H9 (cell line): ENCODE data around the gene POLG2. TPM values are rescaled to one million over a fixed set of nuclear protein-coding genes. Genes with fewer than 3 reads are reported as not detected.
A peak's percentile ranks its signal among the peaks of the same experiment; 100 is the strongest.

Source experiments
- DNase-seq: peaks from one replicate; pipeline ENCODE4 v3.0.0-alpha.2; 2017
- H2AFZ ChIP-seq: one replicate; pipeline ENCODE4 v1.6.1; 2013; ENCODE audit warnings: mild to moderate bottlenecking, low read length, control low read depth, moderate library complexity
- H2AK5ac ChIP-seq: 2 replicates; pipeline ENCODE4 v1.6.1; 2013; ENCODE audit warnings: low read length, control low read depth, mixed read lengths; ENCODE audit not compliant: insufficient read length
- H2BK120ac ChIP-seq: one replicate; pipeline ENCODE4 v1.6.1; 2013; ENCODE audit warnings: low read depth, mild to moderate bottlenecking, low read length, control low read depth, inconsistent platforms; ENCODE audit not compliant: poor library complexity, severe bottlenecking
- H2BK12ac ChIP-seq: 2 replicates; pipeline ENCODE4 v1.6.1; 2013; ENCODE audit warnings: low read length, control low read depth, mixed read lengths, low read depth; ENCODE audit not compliant: insufficient read length
- H2BK15ac ChIP-seq: 2 replicates; pipeline ENCODE4 v1.6.1; 2013; ENCODE audit warnings: low read depth, low read length, control low read depth
- H2BK20ac ChIP-seq: one replicate; pipeline ENCODE4 v1.6.1; 2013; ENCODE audit warnings: low read depth, mild to moderate bottlenecking, low read length, control low read depth, inconsistent platforms; ENCODE audit not compliant: poor library complexity, severe bottlenecking
- H2BK5ac ChIP-seq: 2 replicates; pipeline ENCODE4 v1.6.1; 2013; ENCODE audit warnings: low read length, control low read depth, mixed read lengths; ENCODE audit not compliant: insufficient read length
- H3K14ac ChIP-seq: 2 replicates; pipeline ENCODE4 v1.6.1; 2013; ENCODE audit warnings: low read length, control low read depth; ENCODE audit not compliant: insufficient read depth
- H3K18ac ChIP-seq: 2 replicates; pipeline ENCODE4 v1.6.1; 2013; ENCODE audit warnings: low read depth, mild to moderate bottlenecking, mixed read lengths, low read length, control low read depth; ENCODE audit not compliant: insufficient read length
- H3K23ac ChIP-seq: 2 replicates; pipeline ENCODE4 v1.6.1; 2013; ENCODE audit warnings: low read length, control low read depth, mixed read lengths, low read depth; ENCODE audit not compliant: insufficient read length
- H3K23me2 ChIP-seq: 2 replicates; pipeline ENCODE4 v1.6.1; 2013; ENCODE audit warnings: low read depth, mild to moderate bottlenecking, mixed read lengths, low read length, control low read depth; ENCODE audit not compliant: insufficient read length, poor library complexity, severe bottlenecking
- H3K27ac ChIP-seq: 2 replicates; pipeline ENCODE4 v1.5.1; 2013; ENCODE audit warnings: low read length, control low read depth, mixed read lengths, low read depth; ENCODE audit not compliant: insufficient read length
- H3K27me3 ChIP-seq: 2 replicates; pipeline ENCODE4 v1.6.1; 2013; ENCODE audit warnings: low read length, control low read depth, inconsistent platforms; ENCODE audit not compliant: insufficient read depth
- H3K4ac ChIP-seq: 2 replicates; pipeline ENCODE4 v1.6.1; 2013; ENCODE audit warnings: low read depth, mild to moderate bottlenecking, control low read depth, inconsistent platforms, low read length, moderate library complexity
- H3K4me1 ChIP-seq: 2 replicates; pipeline ENCODE4 v1.6.1; 2013; ENCODE audit warnings: low read length, control low read depth, inconsistent platforms; ENCODE audit not compliant: insufficient read depth
- H3K4me2 ChIP-seq: 2 replicates; pipeline ENCODE4 v1.6.1; 2013; ENCODE audit warnings: low read length, control low read depth, mixed read lengths; ENCODE audit not compliant: insufficient read length, insufficient read depth
- H3K56ac ChIP-seq: 2 replicates; pipeline ENCODE4 v1.6.1; 2013; ENCODE audit warnings: low read depth, mild to moderate bottlenecking, mixed read lengths, low read length, control low read depth; ENCODE audit not compliant: insufficient read length
- H3K79me1 ChIP-seq: 2 replicates; pipeline ENCODE4 v1.6.1; 2013; ENCODE audit warnings: low read depth, mild to moderate bottlenecking, moderate library complexity, low read length, control low read depth, inconsistent platforms; ENCODE audit not compliant: insufficient read depth, poor library complexity, severe bottlenecking
- H3K79me2 ChIP-seq: 2 replicates; pipeline ENCODE4 v1.6.1; 2013; ENCODE audit warnings: low read length, control low read depth, inconsistent platforms; ENCODE audit not compliant: insufficient read depth
- H3K9ac ChIP-seq: 2 replicates; pipeline ENCODE4 v1.6.1; 2013; ENCODE audit warnings: low read length, control low read depth, mixed read lengths; ENCODE audit not compliant: insufficient read length; ENCODE audit errors: extremely low read depth
- H3K9me3 ChIP-seq: one replicate; pipeline ENCODE4 v1.6.1; 2013; ENCODE audit warnings: low read depth, low read length, inconsistent platforms; ENCODE audit not compliant: control insufficient read depth
- H3T11ph ChIP-seq: one replicate; pipeline ENCODE4 v1.6.1; 2013; ENCODE audit warnings: mild to moderate bottlenecking, low read length, control low read depth, inconsistent platforms
- H4K20me1 ChIP-seq: one replicate; pipeline ENCODE4 v1.6.1; 2013; ENCODE audit not compliant: control insufficient read depth, insufficient read length, insufficient read depth
- H4K5ac ChIP-seq: 2 replicates; pipeline ENCODE4 v1.6.1; 2013; ENCODE audit warnings: low read depth, mild to moderate bottlenecking, mixed read lengths, low read length, control low read depth; ENCODE audit not compliant: insufficient read length
- H4K8ac ChIP-seq: replicated peaks from 2 replicates; pipeline ENCODE4 v1.6.1; 2013; ENCODE audit warnings: low read length, control low read depth, mixed read lengths, low read depth; ENCODE audit not compliant: insufficient read length
- H4K91ac ChIP-seq: 2 replicates; pipeline ENCODE4 v1.6.1; 2013; ENCODE audit warnings: low read depth, mild to moderate bottlenecking, moderate library complexity, mixed read lengths, low read length, control low read depth; ENCODE audit not compliant: insufficient read length
- H3K27ac Mint-ChIP-seq, 3 experiments: 2 replicates in 2 of 3; 3 replicates in 1 of 3; pipeline ENCODE4 v1.8.0; 2020 to 2021; ENCODE audit warnings: mixed read lengths in 3 of 3, mild to moderate bottlenecking in 1 of 3, moderate library complexity in 1 of 3
- H3K27me3 Mint-ChIP-seq: 2 replicates; pipeline ENCODE4 v1.8.0; 2021; ENCODE audit warnings: low read depth, mild to moderate bottlenecking, moderate library complexity, mixed read lengths
- H3K36me3 Mint-ChIP-seq, 3 experiments: 2 replicates in 2 of 3; 3 replicates in 1 of 3; pipeline ENCODE4 v1.8.0; 2020 to 2021; ENCODE audit warnings: low read depth in 3 of 3, mixed read lengths in 3 of 3; ENCODE audit not compliant: insufficient read depth in 1 of 3
- H3K4me1 Mint-ChIP-seq, 2 experiments: 2 replicates each; pipeline ENCODE4 v1.8.0; 2020; ENCODE audit warnings: mixed read lengths in 2 of 2
- H3K4me3 Mint-ChIP-seq, 2 experiments: 2 replicates in 1 of 2; 3 replicates in 1 of 2; pipeline ENCODE4 v1.8.0; 2020 to 2021; ENCODE audit warnings: mild to moderate bottlenecking in 2 of 2, mixed read lengths in 2 of 2, moderate library complexity in 1 of 2
- H3K9me3 Mint-ChIP-seq, 2 experiments: 2 replicates in 1 of 2; 3 replicates in 1 of 2; pipeline ENCODE4 v1.8.0; 2020; ENCODE audit warnings: mild to moderate bottlenecking in 2 of 2, mixed read lengths in 2 of 2, moderate library complexity in 1 of 2
- WGBS: extraction: QIAGEN DNeasy Blood & Tissue Kit; methylation state at CpG from one replicate; pipeline ENCODE4 v1.1.7; 2013; ENCODE audit warnings: missing lambda C conversion rate, low lambda C conversion rate, mixed read lengths; ENCODE audit not compliant: insufficient read length; ENCODE audit errors: extremely low coverage; 5-methylcytosine and 5-hydroxymethylcytosine counted together
- total RNA-seq: library from RNA; stranded (reverse); gene quantifications from 2 replicates; pipeline ENCODE4 v1.2.1, GENCODE V29; 2021
- TF ChIP-seq, protein P1 (sequence below): fragments of 200-600 bp; sonication (generic); conservative IDR thresholded peaks from 3 replicates; pipeline ENCODE4 v1.8.0; 2021; ENCODE audit warnings: antibody characterized with exemption, mild to moderate bottlenecking

The POLG2 gene
- total RNA-seq, 1 experiment from 2014 or later = 35.5 TPM

DNA sequence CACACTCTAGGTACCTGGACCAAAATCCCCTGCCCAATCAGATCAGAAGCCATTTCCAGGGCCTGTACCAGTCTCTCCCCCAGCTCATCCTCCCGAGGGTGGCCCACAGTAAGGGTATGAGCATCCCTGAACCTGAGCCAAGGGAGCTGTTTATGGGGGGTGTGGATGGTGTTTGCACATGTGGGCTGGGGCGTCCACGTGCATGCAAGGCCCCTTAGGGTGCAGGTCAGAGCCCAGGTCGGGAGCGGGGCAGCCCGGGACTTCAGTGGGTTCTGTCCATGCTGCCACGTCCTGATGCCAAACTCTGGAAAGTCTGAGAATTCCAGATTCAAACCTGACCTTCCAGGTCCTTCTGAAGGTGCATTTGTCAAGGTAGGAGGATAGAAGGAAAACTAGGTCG is 38.1 kb downstream of the POLG2 start:
- Mint-ChIP-seq H3K36me3 (no peaks in the 10 kb centered on the region; a peak in 1 of 7 replicates), H3K27ac (peak overlapping the region in 1 of 3 experiments; percentile 82; a peak in 3 of 7 replicates), H3K4me1 (no peaks in the 10 kb centered on the region), H3K27me3 (no peaks in the 10 kb centered on the region; the same call in 1 of the 2 replicates), H3K9me3 (no peaks in the 10 kb centered on the region), H3K4me3 (no peak overlapping the region)
- Histone ChIP-seq H3K79me1 (no peaks in the 10 kb centered on the region), H2BK20ac (no peak overlapping the region), H3K14ac (no peak overlapping the region; the same call in 1 of the 2 replicates), H4K20me1 (no peaks in the 10 kb centered on the region), H3K27ac (no peak overlapping the region), H2BK5ac (no peak overlapping the region), H3K9ac (no peak overlapping the region), H3K9me3 (no peaks in the 10 kb centered on the region), H3K23me2 (no peaks in the 10 kb centered on the region), H3K18ac (no peak overlapping the region), H3K56ac (no peak overlapping the region), H3T11ph (no peak overlapping the region), H2BK12ac (no peak overlapping the region), H4K5ac (no peak overlapping the region), H3K23ac (no peak overlapping the region), H4K8ac (no peak overlapping the region), H2BK15ac (no peak overlapping the region), H2BK120ac (no peak overlapping the region), H3K4me2 (no peak overlapping the region), H3K27me3 (no peaks in the 10 kb centered on the region), H3K79me2 (no peaks in the 10 kb centered on the region), H2AK5ac (no peak overlapping the region), H2AFZ (no peak overlapping the region), H3K4ac (no peak overlapping the region), H4K91ac (no peak overlapping the region), H3K4me1 (no peaks in the 10 kb centered on the region)
- DNase-seq = no peak
- TF ChIP-seq, protein P1, sequence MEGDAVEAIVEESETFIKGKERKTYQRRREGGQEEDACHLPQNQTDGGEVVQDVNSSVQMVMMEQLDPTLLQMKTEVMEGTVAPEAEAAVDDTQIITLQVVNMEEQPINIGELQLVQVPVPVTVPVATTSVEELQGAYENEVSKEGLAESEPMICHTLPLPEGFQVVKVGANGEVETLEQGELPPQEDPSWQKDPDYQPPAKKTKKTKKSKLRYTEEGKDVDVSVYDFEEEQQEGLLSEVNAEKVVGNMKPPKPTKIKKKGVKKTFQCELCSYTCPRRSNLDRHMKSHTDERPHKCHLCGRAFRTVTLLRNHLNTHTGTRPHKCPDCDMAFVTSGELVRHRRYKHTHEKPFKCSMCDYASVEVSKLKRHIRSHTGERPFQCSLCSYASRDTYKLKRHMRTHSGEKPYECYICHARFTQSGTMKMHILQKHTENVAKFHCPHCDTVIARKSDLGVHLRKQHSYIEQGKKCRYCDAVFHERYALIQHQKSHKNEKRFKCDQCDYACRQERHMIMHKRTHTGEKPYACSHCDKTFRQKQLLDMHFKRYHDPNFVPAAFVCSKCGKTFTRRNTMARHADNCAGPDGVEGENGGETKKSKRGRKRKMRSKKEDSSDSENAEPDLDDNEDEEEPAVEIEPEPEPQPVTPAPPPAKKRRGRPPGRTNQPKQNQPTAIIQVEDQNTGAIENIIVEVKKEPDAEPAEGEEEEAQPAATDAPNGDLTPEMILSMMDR = no peak
- WGBS = no CpG with 5 or more reads among the region's 8 CpGs
